RWPE2 (cell line): Measurements from ENCODE around the gene CLEC3A.
"Not testable (repeated sequence)": the region's sequence is repeated elsewhere in the genome, so short reads cannot be mapped to it uniquely, and the experiment has no call there.

Source experiments
- ATAC-seq: fragments of 200-7000 bp; cut with Tn5 transposase; 3 replicates; pipeline ENCODE4 v1.9.1; 2021; ENCODE audit warnings: low read depth
- DNase-seq: peaks from one replicate; pipeline ENCODE4 v3.0.0-alpha.2; 2020; ENCODE audit warnings: low spot score
- H3K27ac ChIP-seq: fragments of 450-650 bp; 2 replicates; pipeline ENCODE4 v1.5.1; 2017; ENCODE audit warnings: mild to moderate bottlenecking; ENCODE audit not compliant: poor library complexity, severe bottlenecking
- H3K27me3 ChIP-seq: fragments of 250-450 bp; sonication (Bioruptor Pico); 2 replicates; pipeline ENCODE4 v1.5.1; 2021; ENCODE audit warnings: mild to moderate bottlenecking, moderate library complexity; ENCODE audit not compliant: insufficient read depth, poor library complexity, severe bottlenecking
- H3K36me3 ChIP-seq: fragments of 250-450 bp; sonication (Bioruptor Pico); 2 replicates; pipeline ENCODE4 v1.5.1; 2020; ENCODE audit warnings: low read depth, mild to moderate bottlenecking, moderate library complexity
- H3K4me1 ChIP-seq: fragments of 250-450 bp; sonication (Bioruptor Pico); 2 replicates; pipeline ENCODE4 v1.5.1; 2021; ENCODE audit warnings: mild to moderate bottlenecking, moderate library complexity; ENCODE audit not compliant: insufficient read depth, poor library complexity, severe bottlenecking
- H3K4me3 ChIP-seq: fragments of 250-450 bp; sonication (Bioruptor Pico); 2 replicates; pipeline ENCODE4 v1.5.1; 2021; ENCODE audit warnings: mild to moderate bottlenecking, moderate library complexity; ENCODE audit not compliant: severe bottlenecking
- H3K9me3 ChIP-seq: fragments of 250-450 bp; sonication (Bioruptor Pico); 2 replicates; pipeline ENCODE4 v1.5.1; 2021; ENCODE audit warnings: mild to moderate bottlenecking, moderate library complexity; ENCODE audit not compliant: severe bottlenecking
- TF ChIP-seq, protein P1 (sequence below): fragments of 450-650 bp; IDR thresholded peaks from one replicate; pipeline ENCODE4 v1.5.1; 2017; ENCODE audit warnings: mild to moderate bottlenecking, moderate library complexity; ENCODE audit not compliant: poor library complexity, severe bottlenecking

The CLEC3A gene

DNA sequence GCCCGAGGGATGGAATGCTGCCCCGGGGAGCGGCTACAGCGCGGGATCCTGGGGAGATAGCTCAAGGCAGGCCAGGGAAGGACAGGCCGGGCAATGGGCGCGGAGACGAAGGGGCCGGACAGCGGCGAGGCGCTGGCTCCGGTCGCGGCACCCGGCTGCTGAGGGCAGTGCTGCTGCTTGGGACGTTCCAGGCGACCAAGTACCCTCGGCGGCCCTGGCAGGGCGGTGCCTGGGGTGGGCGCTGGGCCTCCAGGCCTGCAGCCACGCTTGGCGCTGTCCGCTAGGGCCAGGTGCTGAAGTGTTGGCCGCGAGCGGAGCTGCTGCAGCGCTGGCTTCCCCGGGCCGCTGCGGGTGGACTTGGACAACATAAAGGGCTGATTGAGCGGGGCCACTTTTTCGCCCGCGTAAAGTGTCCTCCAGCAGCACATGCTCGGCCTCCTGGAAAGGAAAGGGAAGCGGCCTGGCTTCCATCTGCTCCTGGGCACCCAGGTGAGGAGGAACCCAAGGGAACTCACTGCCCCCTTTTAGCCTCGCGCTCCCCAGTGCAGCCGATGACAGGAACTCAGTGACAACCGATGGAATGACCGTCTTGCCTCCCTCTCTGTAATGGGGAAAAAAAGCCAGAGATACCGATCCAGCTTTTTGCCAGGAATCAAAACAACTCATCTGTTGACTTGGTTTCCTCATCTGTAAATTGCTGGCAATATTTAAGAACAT lies 23.7 kb downstream of the CLEC3A start:
- Histone ChIP-seq H3K4me1 (no peaks in the 10 kb centered on the region), H3K4me3 (no peak overlapping the region), H3K36me3 (no peaks in the 10 kb centered on the region), H3K27me3 (peaks cover 3% of the 10 kb centered on the region), H3K27ac (no peak overlapping the region), H3K9me3 (no peaks in the 10 kb centered on the region)
- TF ChIP-seq, protein P1, sequence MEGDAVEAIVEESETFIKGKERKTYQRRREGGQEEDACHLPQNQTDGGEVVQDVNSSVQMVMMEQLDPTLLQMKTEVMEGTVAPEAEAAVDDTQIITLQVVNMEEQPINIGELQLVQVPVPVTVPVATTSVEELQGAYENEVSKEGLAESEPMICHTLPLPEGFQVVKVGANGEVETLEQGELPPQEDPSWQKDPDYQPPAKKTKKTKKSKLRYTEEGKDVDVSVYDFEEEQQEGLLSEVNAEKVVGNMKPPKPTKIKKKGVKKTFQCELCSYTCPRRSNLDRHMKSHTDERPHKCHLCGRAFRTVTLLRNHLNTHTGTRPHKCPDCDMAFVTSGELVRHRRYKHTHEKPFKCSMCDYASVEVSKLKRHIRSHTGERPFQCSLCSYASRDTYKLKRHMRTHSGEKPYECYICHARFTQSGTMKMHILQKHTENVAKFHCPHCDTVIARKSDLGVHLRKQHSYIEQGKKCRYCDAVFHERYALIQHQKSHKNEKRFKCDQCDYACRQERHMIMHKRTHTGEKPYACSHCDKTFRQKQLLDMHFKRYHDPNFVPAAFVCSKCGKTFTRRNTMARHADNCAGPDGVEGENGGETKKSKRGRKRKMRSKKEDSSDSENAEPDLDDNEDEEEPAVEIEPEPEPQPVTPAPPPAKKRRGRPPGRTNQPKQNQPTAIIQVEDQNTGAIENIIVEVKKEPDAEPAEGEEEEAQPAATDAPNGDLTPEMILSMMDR: no peak
- DNase-seq (no peak), ATAC-seq (peak; percentile 84)

DNA sequence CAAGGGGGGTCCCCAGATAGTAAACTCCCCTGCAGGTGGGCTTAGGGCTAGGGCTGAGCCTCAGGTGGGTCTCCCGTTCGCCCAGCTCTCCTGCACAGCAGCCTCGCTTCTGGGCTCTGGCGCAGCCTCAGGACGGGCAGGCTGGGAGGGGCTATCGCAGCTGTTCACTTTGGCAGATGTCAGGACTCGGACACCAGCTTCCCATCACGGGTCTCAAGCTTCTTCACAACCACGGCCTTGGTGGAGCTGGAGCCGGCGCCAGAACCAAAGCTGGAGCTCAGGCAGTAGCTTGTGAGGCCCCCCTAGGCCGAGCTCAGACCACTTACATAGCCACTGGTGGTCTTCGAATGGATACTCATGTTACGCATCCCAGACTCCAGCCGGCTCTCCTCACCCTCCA lies 26.0 kb downstream of the CLEC3A start:
- Histone ChIP-seq H3K36me3 (no peaks in the 10 kb centered on the region), H3K27me3 (peaks cover 3% of the 10 kb centered on the region), H3K27ac (no peak overlapping the region), H3K9me3 (no peaks in the 10 kb centered on the region), H3K4me1 (no peaks in the 10 kb centered on the region), H3K4me3 (no peak overlapping the region)
- DNase-seq (no peak), ATAC-seq (no peak)
- TF ChIP-seq, protein P1: no peak

DNA sequence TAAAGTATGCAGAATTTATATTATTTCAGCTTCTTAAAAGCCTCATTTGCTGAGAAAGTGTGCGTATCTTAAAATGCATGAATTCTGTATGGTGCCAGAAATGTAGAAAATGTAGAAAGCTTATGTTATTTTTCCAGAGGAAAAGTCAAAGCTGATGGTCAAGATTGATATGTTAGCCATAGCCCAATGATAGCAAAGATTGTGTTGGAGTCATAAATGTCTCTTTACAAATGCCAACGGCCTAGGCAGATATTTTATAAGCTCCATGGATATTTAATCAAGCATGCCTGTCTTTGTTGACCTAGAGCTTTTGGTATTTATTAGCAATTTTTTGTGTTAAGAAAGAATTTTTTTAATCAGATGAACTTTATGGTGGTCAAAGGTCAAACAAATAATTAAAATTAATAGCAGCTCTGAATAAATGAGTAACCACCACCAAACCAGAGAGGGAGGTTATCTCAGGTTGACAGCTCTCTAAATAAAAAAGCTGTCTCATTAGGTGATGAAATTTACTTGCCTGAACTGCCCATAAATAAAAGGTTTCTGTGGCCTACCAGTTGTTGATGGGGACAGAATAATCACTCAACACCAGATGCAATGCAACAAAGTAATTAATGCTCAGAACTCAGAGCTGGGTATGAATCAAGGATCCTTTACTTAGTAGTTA lies 28.5 kb downstream of the CLEC3A start:
- Histone ChIP-seq H3K27me3 (peaks cover 3% of the 10 kb centered on the region), H3K4me3 (no peak overlapping the region), H3K9me3 (no peaks in the 10 kb centered on the region), H3K27ac (no peak overlapping the region), H3K4me1 (no peaks in the 10 kb centered on the region), H3K36me3 (no peaks in the 10 kb centered on the region)
- TF ChIP-seq, protein P1: no peak
- ATAC-seq (no peak), DNase-seq (no peak)

DNA sequence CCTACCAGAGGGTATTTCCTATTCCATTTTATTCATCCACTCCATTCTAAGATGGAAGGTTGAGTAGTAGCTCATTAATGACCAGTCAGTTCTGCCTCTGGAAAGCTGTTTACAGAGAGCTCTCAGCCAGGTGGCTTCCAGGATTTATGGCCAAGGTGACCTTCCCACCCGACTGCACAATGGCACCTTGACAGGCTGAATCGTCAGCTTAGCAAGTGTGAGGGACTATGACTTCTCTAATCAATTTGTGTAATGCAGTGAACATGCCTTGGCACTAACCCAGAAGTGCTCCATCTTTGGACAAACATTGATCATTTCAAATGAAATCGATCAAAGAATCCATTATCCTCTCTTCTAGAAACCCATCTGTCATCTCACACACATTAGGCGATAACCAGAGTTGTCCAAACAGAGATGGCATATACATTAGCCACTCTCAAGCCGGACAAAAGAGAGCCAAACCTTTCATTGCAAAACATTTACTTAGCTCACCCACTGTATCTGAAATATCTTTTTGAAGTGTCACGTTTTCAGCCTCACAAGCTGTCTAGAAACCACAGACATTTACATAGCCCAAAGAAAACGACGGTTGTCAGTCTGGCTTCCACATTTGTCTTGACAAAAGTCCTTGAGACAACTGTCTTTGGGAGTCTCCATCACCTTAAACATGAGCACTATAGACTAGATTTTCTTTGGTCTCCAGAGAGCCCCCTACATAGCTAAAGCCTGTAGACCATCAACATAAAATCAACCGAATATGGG lies 35.6 kb downstream of the CLEC3A start:
- H3K4me1 ChIP-seq: no peaks in the 10 kb centered on the region
- DNase-seq (no peak), ATAC-seq (no peak)
- TF ChIP-seq, protein P1: no peak
- no peak overlapping the region for H3K27ac ChIP-seq
- no peaks in the 10 kb centered on the region for H3K36me3 ChIP-seq
- H3K9me3 ChIP-seq: no peaks in the 10 kb centered on the region
- H3K4me3 ChIP-seq: no peak overlapping the region
- H3K27me3 ChIP-seq: no peaks in the 10 kb centered on the region

DNA sequence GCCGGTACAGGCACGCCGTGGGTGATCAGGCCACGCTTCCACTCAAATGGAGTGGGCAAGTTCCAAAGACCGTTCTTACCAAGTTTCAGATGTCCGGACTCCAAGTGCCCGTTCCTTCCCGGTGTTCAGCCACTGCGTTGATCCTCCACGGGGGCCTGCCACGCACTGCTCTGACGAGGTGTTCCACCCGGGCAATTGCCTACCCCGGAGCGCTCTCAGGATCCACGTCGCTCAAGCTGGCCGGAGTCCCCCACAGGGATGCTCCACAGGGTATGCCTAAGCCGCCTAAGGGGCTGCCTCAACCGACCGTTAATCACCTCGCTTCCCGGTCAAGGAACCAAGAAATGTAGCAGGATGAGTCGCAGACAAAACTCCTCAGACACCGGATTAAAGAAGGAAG lies 37.5 kb downstream of the CLEC3A start:
- H3K27ac ChIP-seq, H3K4me3 ChIP-seq, DNase-seq, H3K4me1 ChIP-seq, H3K9me3 ChIP-seq, ATAC-seq, H3K27me3 ChIP-seq, H3K36me3 ChIP-seq: not testable (repeated sequence)
